ENCODE measurements around the gene TNFRSF8.
A peak's percentile ranks its signal among the peaks of the same experiment; 100 is the strongest.

The TNFRSF8 gene

GRCh38 chr1:12143631-12144155 lies 80.6 kb downstream of the TNFRSF8 start:
- peak; percentile 94 for DNase-seq

- no peak for DNase-seq
These were observed 81.1 kb downstream of the TNFRSF8 start for GRCh38 chr1:12144236-12144635.

- DNase-seq, result no peak
These were observed 81.9 kb downstream of the TNFRSF8 start for GRCh38 chr1:12144969-12145368.

- no peak for DNase-seq
These were observed 82.7 kb downstream of the TNFRSF8 start for GRCh38 chr1:12145616-12146342.

- DNase-seq, result no peak
These were observed 83.4 kb downstream of the TNFRSF8 start for GRCh38 chr1:12146343-12147112.

- DNase-seq, result no peak
These were observed 84.1 kb downstream of the TNFRSF8 start for GRCh38 chr1:12147201-12147701.

- DNase-seq, result no peak
These were observed 85.3 kb downstream of the TNFRSF8 start for GRCh38 chr1:12148160-12148957.

- no peak for DNase-seq
These were observed 86.1 kb downstream of the TNFRSF8 start for GRCh38 chr1:12148958-12149790.

- DNase-seq, result no peak
These were observed 86.7 kb downstream of the TNFRSF8 start for GRCh38 chr1:12149791-12150175.

GRCh38 chr1:12150456-12151200 lies 87.5 kb downstream of the TNFRSF8 start:
- DNase-seq, result no peak

- no peak for DNase-seq
These were observed 88.4 kb downstream of the TNFRSF8 start for GRCh38 chr1:12151465-12151864.

GRCh38 chr1:12152113-12152891 lies 89.2 kb downstream of the TNFRSF8 start:
- DNase-seq, result no peak

GRCh38 chr1:12153181-12153785 lies 90.2 kb downstream of the TNFRSF8 start:
- DNase-seq, result peak; percentile 81

- no peak for DNase-seq
These were observed 92.2 kb downstream of the TNFRSF8 start for GRCh38 chr1:12155328-12155727.

GRCh38 chr1:12157366-12158231 lies 94.5 kb downstream of the TNFRSF8 start:
- no peak for DNase-seq

- DNase-seq, result no peak
These were observed 95.4 kb downstream of the TNFRSF8 start for GRCh38 chr1:12158357-12159092.

GRCh38 chr1:12159816-12160215 lies 96.7 kb downstream of the TNFRSF8 start:
- no peak for DNase-seq

- no peak for DNase-seq
These were observed 98.2 kb downstream of the TNFRSF8 start for GRCh38 chr1:12161324-12161661.

Data from T1000 (cell line).